IMR-90 (cell line): ENCODE data around the gene MTCH2. TPM values are rescaled to one million over a fixed set of nuclear protein-coding genes. Genes with fewer than 3 reads are reported as not detected.

ENCODE experiments used
- ATAC-seq: fragments of 200-7000 bp; cut with Tn5 transposase; 2 replicates; pipeline ENCODE4 v1.9.1; 2020; ENCODE audit warnings: low read depth, mild to moderate bottlenecking, moderate library complexity
- BruUV-seq: library from RNA; stranded (reverse); fragments of 400-500 nt; replicated peaks from 2 replicates; lab custom pipeline; 2021; lab: Mats Ljungman, UMichigan
- CTCF ChIA-PET: fragments of 300-600 bp; formaldehyde crosslinking; extraction: SDS; loops from one replicate; lab custom pipeline; 2021; ENCODE audit warnings: antibody characterized with exemption; lab: Yijun Ruan, JAX
- POLR2A ChIA-PET: fragments of 300-600 bp; sonication (Branson Sonifier 250); formaldehyde crosslinking; loops from one replicate; lab custom pipeline; 2022; ENCODE audit warnings: antibody characterized with exemption; ENCODE audit not compliant: unreplicated experiment; lab: Charles Lee
- DNase-seq: peaks from one replicate; pipeline ENCODE4 v3.0.0; 2013
- H2AFZ ChIP-seq: replicated peaks from 2 replicates; pipeline ENCODE3; 2013; ENCODE audit warnings: low read length, mild to moderate bottlenecking; ENCODE audit not compliant: poor library complexity
- H2AK5ac ChIP-seq: 2 replicates; pipeline ENCODE4 v1.6.1; 2013; ENCODE audit warnings: low read depth, low read length, inconsistent platforms
- H2AK9ac ChIP-seq: replicated peaks from 2 replicates; pipeline ENCODE3; 2013; ENCODE audit warnings: mild to moderate bottlenecking, low read depth, low read length, moderate library complexity; ENCODE audit not compliant: poor library complexity
- H2BK120ac ChIP-seq: 2 replicates; pipeline ENCODE4 v1.6.1; 2013; ENCODE audit warnings: low read depth, low read length, inconsistent platforms
- H2BK15ac ChIP-seq: 3 replicates; pipeline ENCODE4 v1.6.1; 2013; ENCODE audit warnings: low read depth, low read length, inconsistent platforms
- H2BK20ac ChIP-seq: 2 replicates; pipeline ENCODE4 v1.6.1; 2013; ENCODE audit warnings: low read depth, mild to moderate bottlenecking, inconsistent platforms, low read length, moderate library complexity
- H2BK5ac ChIP-seq: 2 replicates; pipeline ENCODE4 v1.6.1; 2013; ENCODE audit warnings: mild to moderate bottlenecking, low read depth, low read length, inconsistent platforms; ENCODE audit not compliant: poor library complexity, severe bottlenecking
- H3K14ac ChIP-seq: replicated peaks from 2 replicates; pipeline ENCODE4 v1.6.1; 2013; ENCODE audit warnings: low read depth, low read length, inconsistent platforms
- H3K18ac ChIP-seq: 2 replicates; pipeline ENCODE4 v1.6.1; 2013; ENCODE audit warnings: low read depth, low read length, control low read depth
- H3K23ac ChIP-seq: 2 replicates; pipeline ENCODE4 v1.6.1; 2013; ENCODE audit warnings: low read depth, low read length, inconsistent platforms
- H3K27ac ChIP-seq: 2 replicates; pipeline ENCODE4 v1.5.1; 2013; ENCODE audit warnings: mild to moderate bottlenecking, control low read depth, low read length; ENCODE audit not compliant: insufficient read depth
- H3K27me3 ChIP-seq: 2 replicates; pipeline ENCODE4 v1.6.1; 2013; ENCODE audit warnings: low read length; ENCODE audit not compliant: control insufficient read depth, insufficient read depth
- H3K36me3 ChIP-seq: 2 replicates; pipeline ENCODE4 v1.6.1; 2013; ENCODE audit warnings: low read length, mixed read lengths; ENCODE audit not compliant: control insufficient read depth, insufficient read depth
- H3K4ac ChIP-seq: 2 replicates; pipeline ENCODE4 v1.6.1; 2013; ENCODE audit warnings: low read depth, low read length, inconsistent platforms
- H3K4me1 ChIP-seq: 2 replicates; pipeline ENCODE4 v1.6.1; 2013; ENCODE audit warnings: low read length, mixed read lengths; ENCODE audit not compliant: control insufficient read depth, insufficient read depth
- H3K4me2 ChIP-seq: 2 replicates; pipeline ENCODE4 v1.6.1; 2013; ENCODE audit warnings: low read depth, mild to moderate bottlenecking, control low read depth, low read length, moderate library complexity
- H3K4me3 ChIP-seq: 2 replicates; pipeline ENCODE4 v1.5.1; 2013; ENCODE audit warnings: low read depth, mild to moderate bottlenecking, control low read depth, low read length, moderate library complexity; ENCODE audit not compliant: insufficient read depth
- H3K56ac ChIP-seq: 2 replicates; pipeline ENCODE4 v1.6.1; 2013; ENCODE audit warnings: low read length, inconsistent platforms; ENCODE audit not compliant: insufficient read depth; ENCODE audit errors: extremely low read depth
- H3K79me1 ChIP-seq, 2 experiments: 2 replicates each; pipeline ENCODE4 v1.6.1; 2013; ENCODE audit warnings: low read length in 2 of 2, inconsistent platforms in 1 of 2, low read depth in 1 of 2
- H3K9ac ChIP-seq: 2 replicates; pipeline ENCODE4 v1.6.1; 2013; ENCODE audit warnings: low read depth, low read length, control low read depth
- H3K9me1 ChIP-seq: 2 replicates; pipeline ENCODE4 v1.6.1; 2013; ENCODE audit warnings: low read length, inconsistent platforms; ENCODE audit not compliant: insufficient read depth
- H3K9me3 ChIP-seq: 2 replicates; pipeline ENCODE4 v1.6.1; 2013; ENCODE audit warnings: low read length; ENCODE audit not compliant: control insufficient read depth, insufficient read depth
- H4K20me1 ChIP-seq: 2 replicates; pipeline ENCODE4 v1.6.1; 2013; ENCODE audit warnings: low read length, inconsistent platforms; ENCODE audit not compliant: insufficient read depth
- H4K5ac ChIP-seq: 2 replicates; pipeline ENCODE4 v1.6.1; 2013; ENCODE audit warnings: mild to moderate bottlenecking, low read depth, low read length, control low read depth
- H4K8ac ChIP-seq, 2 experiments: 2 replicates each; pipeline ENCODE4 v1.6.1; 2013; ENCODE audit warnings: low read depth in 2 of 2, low read length in 2 of 2, control low read depth in 1 of 2, inconsistent platforms in 1 of 2
- H4K91ac ChIP-seq: 2 replicates; pipeline ENCODE4 v1.6.1; 2013; ENCODE audit warnings: low read depth, low read length, inconsistent platforms; ENCODE audit not compliant: insufficient read depth
- BHLHE40 ChIP-seq: fragments of 150-350 bp; IDR thresholded peaks from 2 replicates; pipeline ENCODE4 v1.6.1; 2016; ENCODE audit warnings: mild to moderate bottlenecking, low read depth, low read length
- CEBPB ChIP-seq: IDR thresholded peaks from 2 replicates; pipeline ENCODE4 v1.6.1; 2012; ENCODE audit warnings: low read depth, low read length, improper control_type of control experiment
- CHD1 ChIP-seq: IDR thresholded peaks from 2 replicates; pipeline ENCODE4 v1.6.1; 2012; ENCODE audit warnings: low read depth, low read length, improper control_type of control experiment
- CTCF ChIP-seq: conservative IDR thresholded peaks from 2 replicates; pipeline ENCODE4 v1.5.1; 2012; ENCODE audit warnings: mild to moderate bottlenecking, low read depth, low read length, improper control_type of control experiment
- ELK1 ChIP-seq: fragments of 150-350 bp; IDR thresholded peaks from 2 replicates; pipeline ENCODE4 v1.6.1; 2016; ENCODE audit warnings: low read depth, mild to moderate bottlenecking, low read length, moderate library complexity, borderline replicate concordance
- FOS ChIP-seq: fragments of 150-350 bp; IDR thresholded peaks from 2 replicates; pipeline ENCODE4 v1.6.1; 2016; ENCODE audit warnings: low read depth, low read length
- MAFK ChIP-seq: IDR thresholded peaks from 2 replicates; pipeline ENCODE4 v1.6.1; 2012; ENCODE audit warnings: low read depth, low read length, improper control_type of control experiment
- MAZ ChIP-seq: IDR thresholded peaks from 2 replicates; pipeline ENCODE4 v1.6.1; 2012; ENCODE audit warnings: low read depth, mild to moderate bottlenecking, low read length, improper control_type of control experiment, moderate library complexity, borderline replicate concordance
- MXI1 ChIP-seq: IDR thresholded peaks from 2 replicates; pipeline ENCODE4 v1.6.1; 2012; ENCODE audit warnings: low read depth, mild to moderate bottlenecking, low read length, moderate library complexity, borderline replicate concordance
- NFE2L2 ChIP-seq: fragments of 150-350 bp; IDR thresholded peaks from 2 replicates; pipeline ENCODE4 v1.6.1; 2016; ENCODE audit warnings: low read depth, mild to moderate bottlenecking, low read length
- POLR2A ChIP-seq: IDR thresholded peaks from 2 replicates; pipeline ENCODE4 v1.6.1; 2012; ENCODE audit warnings: mild to moderate bottlenecking, low read depth, low read length
- RAD21 ChIP-seq: IDR thresholded peaks from 2 replicates; pipeline ENCODE4 v1.6.1; 2012; ENCODE audit warnings: low read length, improper control_type of control experiment
- RCOR1 ChIP-seq: IDR thresholded peaks from 2 replicates; pipeline ENCODE4 v1.6.1; 2012; ENCODE audit warnings: mild to moderate bottlenecking, low read length, improper control_type of control experiment; ENCODE audit not compliant: insufficient replicate concordance
- RFX5 ChIP-seq: IDR thresholded peaks from 2 replicates; pipeline ENCODE4 v1.8.0; 2012; ENCODE audit warnings: low read depth, mild to moderate bottlenecking, low read length, moderate library complexity
- SMC3 ChIP-seq: fragments of 150-350 bp; IDR thresholded peaks from 2 replicates; pipeline ENCODE4 v1.6.1; 2016; ENCODE audit warnings: low read depth, mild to moderate bottlenecking, antibody characterized with exemption, low read length, moderate library complexity
- WGBS, 2 experiments: methylation state at CpG; one replicate each; pipeline versions ENCODE4 v1.1.5 to v1.1.7; 2013; ENCODE audit warnings: missing lambda C conversion rate in 2 of 2; ENCODE audit not compliant: insufficient read length in 1 of 2; ENCODE audit errors: extremely low coverage in 2 of 2; 5-methylcytosine and 5-hydroxymethylcytosine counted together
- dilution Hi-C: fragments of 300-500 bp; cut with HindIII; formaldehyde crosslinking; loops from one replicate; pipeline ENCODE4 v1.14.3; 2018; ENCODE audit warnings: low sequenced_read_pairs; ENCODE audit not compliant: unreplicated experiment
- in situ Hi-C: fragments of 300-500 bp; cut with MboI; formaldehyde crosslinking; loops from 3 replicates; pipeline ENCODE4 v1.14.3; 2019; ENCODE audit warnings: low sequenced_read_pairs, inconsistent platforms, mixed read lengths
- intact Hi-C: fragments of 100-400 bp; cut with micrococcal nuclease; formaldehyde crosslinking; loops from 2 replicates; pipeline ENCODE4 v1.10.0; 2022
- polyA plus RNA-seq, 3 experiments: library from polyadenylated mRNA; depleted of rRNA; stranded (reverse); fragments of >200 nt; gene quantifications; 2 replicates each; pipeline ENCODE4 v1.2.3, GENCODE V29; 2012; ENCODE audit warnings: low replicate concordance in 1 of 3
- total RNA-seq: library from RNA; depleted of rRNA; stranded (reverse); fragments of >200 nt; gene quantifications from 2 replicates; pipeline ENCODE4 v1.2.3, GENCODE V29; 2012

MTCH2 gene
- total and polyA plus RNA-seq, 2 of the 4 experiments (the other 2 are of a cell fraction): 103 to 163 TPM

- dilution Hi-C loops: no loop called here
- ChIA-PET CTCF (interaction anchor here (0.6 to 1.6 kb wide), 8 partner anchors 10 to 243 kb away, joined by 3 to 9 read pairs (median 4); partner anchors contain the start of genes KBTBD4 and NDUFS3), POLR2A (interaction anchor here (0.7 kb wide), 1 partner anchor 88 kb away, joined by 3 read pairs; no protein-coding TSS in a partner anchor)
- Histone ChIP-seq H3K56ac (no peak overlapping the region), H3K4me2 (peak overlapping the region; percentile 54; the same call in 1 of the 2 replicates), H3K79me1 (peaks cover 0 to 6% of the 10 kb centered on the region in 2 experiments; a peak in 1 of 4 replicates), H3K9me3 (no peaks in the 10 kb centered on the region), H2AFZ (no peak overlapping the region), H4K91ac (no peak overlapping the region), H2BK20ac (no peak overlapping the region), H3K27ac (no peak overlapping the region), H3K27me3 (no peaks in the 10 kb centered on the region), H2AK5ac (no peak overlapping the region), H2BK15ac (no peak overlapping the region), H3K18ac (no peak overlapping the region), H3K9ac (no peak overlapping the region), H4K8ac (no peak overlapping the region), H2BK5ac (peak overlapping the region; percentile 36), H3K23ac (no peak overlapping the region), H4K5ac (no peak overlapping the region), H3K14ac (no peak overlapping the region), H3K9me1 (no peaks in the 10 kb centered on the region), H3K4me1 (peaks cover 4% of the 10 kb centered on the region), H3K4me3 (no peak overlapping the region), H2BK120ac (no peak overlapping the region), H3K36me3 (peaks cover 7% of the 10 kb centered on the region), H3K4ac (no peak overlapping the region), H2AK9ac (no peak overlapping the region), H4K20me1 (peaks cover 9% of the 10 kb centered on the region)
- no TSS peak for BruUV-seq
- WGBS, 2 experiments: 100% methylated on average over 4 of the region's 10 CpGs; no CpG with 5 or more reads in 1 of the 2 experiments
- in situ Hi-C loops: loop anchor here (10.0 kb wide), 1 partner anchor 132 kb away; no protein-coding TSS in a partner anchor
- DNase-seq (peak; percentile 85), ATAC-seq (peak; percentile 96)
- intact Hi-C loops: loop anchor here (1.0 to 5.0 kb wide), 4 partner anchors 38 to 243 kb away; partner anchors contain the start of genes NDUFS3 and SLC39A13
- peak; percentile 96 for TF ChIP-seq CTCF
- no peak for TF ChIP-seq MAFK
- peak; percentile 93 for TF ChIP-seq SMC3
- no peak for TF ChIP-seq CHD1
- no peak for TF ChIP-seq RCOR1
- TF ChIP-seq RFX5: no peak
- TF ChIP-seq FOS: no peak
- peak; percentile 96 for TF ChIP-seq RAD21
- TF ChIP-seq NFE2L2: no peak
- peak; percentile 43; the same call in 1 of the 2 replicates for TF ChIP-seq CEBPB
- TF ChIP-seq POLR2A: 0 out of 2 replicates have a peak, but pooled peaks have one; percentile 39
- TF ChIP-seq MAZ: no peak
- TF ChIP-seq ELK1: no peak
- TF ChIP-seq MXI1: no peak
- TF ChIP-seq BHLHE40: no peak
These were observed 25.5 kb downstream of the MTCH2 start for GRCh38 chr11:47616726-47617416.
